ENCODE results near the gene CDK15.

- TF ChIP-seq CTCF (conservative IDR thresholded peaks at IDR 0.05; ENCODE audit: low read depth in 2 of 2): no peak
- TF ChIP-seq EZH2 (IDR thresholded peaks at IDR 0.05; ENCODE audit: low read depth, unreplicated experiment): no peak
- TF ChIP-seq CREB1 (CRISPR knock-in tag; IDR thresholded peaks at IDR 0.05; ENCODE audit: low read depth): no peak
- TF ChIP-seq POLR2AphosphoS5 (IDR thresholded peaks at IDR 0.05; ENCODE audit: low read depth): no peak
- no peak for TF ChIP-seq REST (IDR thresholded peaks at IDR 0.05; ENCODE audit: unreplicated experiment)
- TF ChIP-seq ZNF331 (CRISPR knock-in tag; IDR thresholded peaks at IDR 0.05; ENCODE audit: low read depth): no peak
- TF ChIP-seq EZH2phosphoT487 (IDR thresholded peaks at IDR 0.05; ENCODE audit: unreplicated experiment): no peak
- no peak for TF ChIP-seq NANOG (IDR thresholded peaks at IDR 0.05; ENCODE audit: borderline replicate concordance)
- TF ChIP-seq ZNF114 (CRISPR knock-in tag; IDR thresholded peaks at IDR 0.05): no peak
- no peak for TF ChIP-seq STAT1 (IDR thresholded peaks at IDR 0.05; ENCODE audit: unreplicated experiment)
- TF ChIP-seq ETS1 (IDR thresholded peaks at IDR 0.05): no peak
- no peak for TF ChIP-seq ZNF462 (CRISPR knock-in tag; IDR thresholded peaks at IDR 0.05)
- no peak for TF ChIP-seq JUNB (IDR thresholded peaks at IDR 0.05; ENCODE audit: unreplicated experiment)
Observed at GRCh38 chr2:201872591-201872990, 66.3 kb downstream of the CDK15 start.
